Measurements from ENCODE around the gene C12orf76.

- no peak for TF ChIP-seq RNF2 (IDR thresholded peaks at IDR 0.05)
- no peak for TF ChIP-seq RFX1 (IDR thresholded peaks at IDR 0.05)
- no peak for TF ChIP-seq ZNF174 (CRISPR knock-in tag; IDR thresholded peaks at IDR 0.05)
- no peak for TF ChIP-seq KDM2B (CRISPR knock-in tag; IDR thresholded peaks at IDR 0.05)
- no peak for TF ChIP-seq E2F1 (CRISPR knock-in tag; IDR thresholded peaks at IDR 0.05)
- TF ChIP-seq SP1 (CRISPR knock-in tag; IDR thresholded peaks at IDR 0.05), result no peak
- no peak for TF ChIP-seq CBX2 (IDR thresholded peaks at IDR 0.05; ENCODE audit: insufficient read depth, low read length, poor library complexity, severe bottlenecking)
- no peak for TF ChIP-seq ZNF668 (CRISPR knock-in tag; IDR thresholded peaks at IDR 0.05)
These were observed 53.0 kb downstream of the C12orf76 start for GRCh38 chr12:109995361-109995685.

Measured in K562 (cell line).